ENCODE measurements around the gene SRPRB. TPM values are rescaled to one million over a fixed set of nuclear protein-coding genes. Genes with fewer than 3 reads are reported as not detected.

SRPRB gene
- total RNA-seq, 1 experiment from 2014 or later, result 61.0 TPM

- intact Hi-C loops (cut with micrococcal nuclease), result no loop called here
- Histone ChIP-seq H2AFZ (ENCODE audit: low read depth, low read length, poor library complexity, severe bottlenecking) (no peak overlapping the region), H3K4me3 (replicated peaks in 1 of 2; ENCODE audit: low read depth in 1 of 2, low read length in 2 of 2) (no peak overlapping the region), H3K27ac (ENCODE audit: low read depth, low read length) (no peak overlapping the region), H3K4me2 (ENCODE audit: low read length) (no peak overlapping the region), H3K4me1 (ENCODE audit: control insufficient read depth in 1 of 2, insufficient read depth in 2 of 2, low read length in 2 of 2) (no peaks in the 10 kb centered on the region), H3K9me3 (ENCODE audit: control insufficient read depth in 1 of 2, insufficient read depth in 1 of 2, low read depth in 1 of 2, low read length in 2 of 2) (no peaks in the 10 kb centered on the region), H3K36me3 (ENCODE audit: control insufficient read depth in 1 of 2, insufficient read depth in 2 of 2, low read length in 2 of 2) (no peaks in the 10 kb centered on the region), H4K20me1 (ENCODE audit: insufficient read depth) (no peaks in the 10 kb centered on the region), H3K27me3 (ENCODE audit: insufficient read depth, low read length) (no peaks in the 10 kb centered on the region), H3K9ac (ENCODE audit: low read length) (no peak overlapping the region), H3K9me2 (ENCODE audit: insufficient read depth) (no peaks in the 10 kb centered on the region), H3K79me2 (ENCODE audit: insufficient read depth, low read length) (no peaks in the 10 kb centered on the region)
- CTCF ChIA-PET, result no interaction called here
- no peak for TF ChIP-seq EZH2 (IDR thresholded peaks at IDR 0.05)
- TF ChIP-seq SP1 (IDR thresholded peaks at IDR 0.05; ENCODE audit: low read depth), result no peak
- ATAC-seq, result no peak
- no peak for DNase-seq (ENCODE audit: low read depth, low spot score)
- POLR2A ChIA-PET, result no interaction called here
- RAD21 ChIA-PET (ENCODE audit: low non-redundant PET in 1 of 2, low total read pairs in 2 of 2, uncharacterized antibody in 2 of 2, unreplicated experiment in 2 of 2), result no interaction called here
- BruUV-seq (replicated peaks), result no TSS peak
Measured at GRCh38 chr3:133851266-133851906, 45.8 kb downstream of the SRPRB start.

- H3K9ac ChIP-seq (ENCODE audit: low read length), result no peak overlapping the region
- H3K79me2 ChIP-seq (ENCODE audit: insufficient read depth, low read length), result no peaks in the 10 kb centered on the region
- no peak for DNase-seq (ENCODE audit: low read depth, low spot score)
- no peaks in the 10 kb centered on the region for H3K4me1 ChIP-seq (ENCODE audit: control insufficient read depth in 1 of 2, insufficient read depth in 2 of 2, low read length in 2 of 2)
- CTCF ChIA-PET, result no interaction called here
- no peaks in the 10 kb centered on the region for H4K20me1 ChIP-seq (ENCODE audit: insufficient read depth)
- no peak overlapping the region for H3K4me2 ChIP-seq (ENCODE audit: low read length)
- POLR2A ChIA-PET, result no interaction called here
- no peaks in the 10 kb centered on the region for H3K9me3 ChIP-seq (ENCODE audit: control insufficient read depth in 1 of 2, insufficient read depth in 1 of 2, low read depth in 1 of 2, low read length in 2 of 2)
- no peak for TF ChIP-seq POLR2A (IDR thresholded peaks at IDR 0.05; ENCODE audit: borderline replicate concordance, extremely low read depth, insufficient read depth, insufficient read length)
- TF ChIP-seq CBX3 (IDR thresholded peaks at IDR 0.05; ENCODE audit: low read depth), result no peak
- no peak for TF ChIP-seq ZBTB33 (IDR thresholded peaks at IDR 0.05; ENCODE audit: extremely low read depth, insufficient replicate concordance, low read length)
- no peak for TF ChIP-seq EZH2 (IDR thresholded peaks at IDR 0.05)
- TF ChIP-seq POLR2AphosphoS5 (IDR thresholded peaks at IDR 0.05; ENCODE audit: low read depth, low read length), result no peak
- no peak for TF ChIP-seq RAD21 (IDR thresholded peaks at IDR 0.05; ENCODE audit: low read depth)
- TF ChIP-seq, protein P1, sequence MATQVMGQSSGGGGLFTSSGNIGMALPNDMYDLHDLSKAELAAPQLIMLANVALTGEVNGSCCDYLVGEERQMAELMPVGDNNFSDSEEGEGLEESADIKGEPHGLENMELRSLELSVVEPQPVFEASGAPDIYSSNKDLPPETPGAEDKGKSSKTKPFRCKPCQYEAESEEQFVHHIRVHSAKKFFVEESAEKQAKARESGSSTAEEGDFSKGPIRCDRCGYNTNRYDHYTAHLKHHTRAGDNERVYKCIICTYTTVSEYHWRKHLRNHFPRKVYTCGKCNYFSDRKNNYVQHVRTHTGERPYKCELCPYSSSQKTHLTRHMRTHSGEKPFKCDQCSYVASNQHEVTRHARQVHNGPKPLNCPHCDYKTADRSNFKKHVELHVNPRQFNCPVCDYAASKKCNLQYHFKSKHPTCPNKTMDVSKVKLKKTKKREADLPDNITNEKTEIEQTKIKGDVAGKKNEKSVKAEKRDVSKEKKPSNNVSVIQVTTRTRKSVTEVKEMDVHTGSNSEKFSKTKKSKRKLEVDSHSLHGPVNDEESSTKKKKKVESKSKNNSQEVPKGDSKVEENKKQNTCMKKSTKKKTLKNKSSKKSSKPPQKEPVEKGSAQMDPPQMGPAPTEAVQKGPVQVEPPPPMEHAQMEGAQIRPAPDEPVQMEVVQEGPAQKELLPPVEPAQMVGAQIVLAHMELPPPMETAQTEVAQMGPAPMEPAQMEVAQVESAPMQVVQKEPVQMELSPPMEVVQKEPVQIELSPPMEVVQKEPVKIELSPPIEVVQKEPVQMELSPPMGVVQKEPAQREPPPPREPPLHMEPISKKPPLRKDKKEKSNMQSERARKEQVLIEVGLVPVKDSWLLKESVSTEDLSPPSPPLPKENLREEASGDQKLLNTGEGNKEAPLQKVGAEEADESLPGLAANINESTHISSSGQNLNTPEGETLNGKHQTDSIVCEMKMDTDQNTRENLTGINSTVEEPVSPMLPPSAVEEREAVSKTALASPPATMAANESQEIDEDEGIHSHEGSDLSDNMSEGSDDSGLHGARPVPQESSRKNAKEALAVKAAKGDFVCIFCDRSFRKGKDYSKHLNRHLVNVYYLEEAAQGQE (IDR thresholded peaks at IDR 0.05; ENCODE audit: low read depth), result no peak
- no peak for TF ChIP-seq SRF (IDR thresholded peaks at IDR 0.05; ENCODE audit: low read depth)
- TF ChIP-seq ZFX (IDR thresholded peaks at IDR 0.05), result no peak
- no peak for TF ChIP-seq SP1 (IDR thresholded peaks at IDR 0.05; ENCODE audit: low read depth)
- TF ChIP-seq CTCF (IDR thresholded peaks at IDR 0.05 in 2 of 3, conservative IDR thresholded peaks at IDR 0.05 in 1 of 3; ENCODE audit: borderline replicate concordance in 1 of 3, insufficient read depth in 1 of 3, low read depth in 2 of 3, low read length in 2 of 3), result no peak
- no peak for TF ChIP-seq EGR1 (IDR thresholded peaks at IDR 0.05; ENCODE audit: low read depth)
- no peak for TF ChIP-seq FOSL1 (IDR thresholded peaks at IDR 0.05; ENCODE audit: low read depth)
- no peak for TF ChIP-seq ELF1 (IDR thresholded peaks at IDR 0.05; ENCODE audit: borderline replicate concordance, low read depth)
- H3K27me3 ChIP-seq (ENCODE audit: insufficient read depth, low read length), result no peaks in the 10 kb centered on the region
- no TSS peak for BruUV-seq (replicated peaks)
- H3K36me3 ChIP-seq (ENCODE audit: control insufficient read depth in 1 of 2, insufficient read depth in 2 of 2, low read length in 2 of 2), result no peaks in the 10 kb centered on the region
- no peak overlapping the region for H2AFZ ChIP-seq (ENCODE audit: low read depth, low read length, poor library complexity, severe bottlenecking)
- no peak overlapping the region for H3K27ac ChIP-seq (ENCODE audit: low read depth, low read length)
- RAD21 ChIA-PET (ENCODE audit: low non-redundant PET in 1 of 2, low total read pairs in 2 of 2, uncharacterized antibody in 2 of 2, unreplicated experiment in 2 of 2), result no interaction called here
- intact Hi-C loops (cut with micrococcal nuclease), result no loop called here
- no peaks in the 10 kb centered on the region for H3K9me2 ChIP-seq (ENCODE audit: insufficient read depth)
- no peak for ATAC-seq
- no peak overlapping the region for H3K4me3 ChIP-seq (replicated peaks in 1 of 2; ENCODE audit: low read depth in 1 of 2, low read length in 2 of 2)
Measured at GRCh38 chr3:133851931-133852330, 46.3 kb downstream of the SRPRB start.
